Adrenal gland (tissue), 5 donors: Measurements from ENCODE around the gene DPP6.

Experiments
- CTCF ChIP-seq, 6 experiments: fragments of 450-650 bp in 4 of 6; fragments of 200-600 bp in 2 of 6; sonication (generic) in 1 of 6; IDR thresholded peaks; 1 replicate in 5 of 6; 2 replicates in 1 of 6; pipeline versions ENCODE4 v1.5.1 to v1.8.0; 2016 to 2021; ENCODE audit warnings: antibody characterized with exemption in 6 of 6, mild to moderate bottlenecking in 2 of 6, moderate library complexity in 1 of 6
- POLR2A ChIP-seq, 2 donors: fragments of 450-650 bp; IDR thresholded peaks; one replicate each; pipeline ENCODE4 v1.6.1; 2017; ENCODE audit warnings: antibody characterized with exemption in 2 of 2, mild to moderate bottlenecking in 2 of 2, moderate library complexity in 1 of 2
- donor health status: DM: no; HTN: no; CAD: no.

GRCh38 chr7:154881526-154881925, 829.3 kb downstream of the DPP6 start:
- TF ChIP-seq CTCF (IDR thresholded peaks at IDR 0.05) (no peak), POLR2A (IDR thresholded peaks at IDR 0.05) (no peak)
